ENCODE results near the gene CDKL4.
"Not testable (repeated sequence)": the region's sequence is repeated elsewhere in the genome, so short reads cannot be mapped to it uniquely, and the experiment has no call there.

CDKL4 gene

GRCh38 chr2:39150102-39150562 lies 93.6 kb downstream of the CDKL4 start:
- Mint-ChIP-seq H3K4me3 (no peak overlapping the region), H3K27ac (no peak overlapping the region)

GRCh38 chr2:39146630-39147029 lies 97.1 kb downstream of the CDKL4 start:
- H3K27me3 Mint-ChIP-seq: no peaks in the 10 kb centered on the region
- no peak overlapping the region for H3K27ac Mint-ChIP-seq
- no peaks in the 10 kb centered on the region for H3K9me3 Mint-ChIP-seq
- no peak overlapping the region for H3K4me3 Mint-ChIP-seq
- H3K36me3 Mint-ChIP-seq (ENCODE audit: low read depth): no peaks in the 10 kb centered on the region
- peaks cover 18% of the 10 kb centered on the region for H3K4me1 Mint-ChIP-seq (ENCODE audit: low read depth)

More at GRCh38 chr2:39150102-39150562, 93.6 kb downstream of the CDKL4 start:
- H3K36me3 Mint-ChIP-seq (ENCODE audit: low read depth): no peaks in the 10 kb centered on the region
- no peaks in the 10 kb centered on the region for H3K9me3 Mint-ChIP-seq
- no peaks in the 10 kb centered on the region for H3K27me3 Mint-ChIP-seq
- no peaks in the 10 kb centered on the region for H3K4me1 Mint-ChIP-seq (ENCODE audit: low read depth)

- no peaks in the 10 kb centered on the region for H3K36me3 Mint-ChIP-seq (ENCODE audit: low read depth)
- no peaks in the 10 kb centered on the region for H3K27me3 Mint-ChIP-seq
- H3K4me1 Mint-ChIP-seq (ENCODE audit: low read depth): peaks cover 24% of the 10 kb centered on the region
- no peak overlapping the region for H3K4me3 Mint-ChIP-seq
- H3K9me3 Mint-ChIP-seq: no peaks in the 10 kb centered on the region
- no peak overlapping the region for H3K27ac Mint-ChIP-seq
Measured at GRCh38 chr2:39145906-39146421, 97.8 kb downstream of the CDKL4 start.

- H3K4me1 Mint-ChIP-seq (ENCODE audit: low read depth): peaks cover 31% of the 10 kb centered on the region
Measured at GRCh38 chr2:39144416-39144815, 99.4 kb downstream of the CDKL4 start.

GRCh38 chr2:39142904-39143605 lies 100.7 kb downstream of the CDKL4 start:
- H3K36me3 Mint-ChIP-seq (ENCODE audit: low read depth): no peaks in the 10 kb centered on the region
- no peak overlapping the region for H3K27ac Mint-ChIP-seq
- H3K27me3 Mint-ChIP-seq: no peaks in the 10 kb centered on the region
- H3K4me3 Mint-ChIP-seq: no peak overlapping the region
- peaks cover 37% of the 10 kb centered on the region for H3K4me1 Mint-ChIP-seq (ENCODE audit: low read depth)
- H3K9me3 Mint-ChIP-seq: no peaks in the 10 kb centered on the region

More at GRCh38 chr2:39144416-39144815, 99.4 kb downstream of the CDKL4 start:
- Mint-ChIP-seq H3K27me3 (no peaks in the 10 kb centered on the region), H3K36me3 (ENCODE audit: low read depth) (no peaks in the 10 kb centered on the region), H3K4me3 (no peak overlapping the region), H3K9me3 (no peaks in the 10 kb centered on the region), H3K27ac (no peak overlapping the region)

- no peaks in the 10 kb centered on the region for H3K9me3 Mint-ChIP-seq
- H3K27ac Mint-ChIP-seq: peak overlapping the region; percentile 33
- peaks cover 42% of the 10 kb centered on the region for H3K4me1 Mint-ChIP-seq (ENCODE audit: low read depth)
- no peaks in the 10 kb centered on the region for H3K36me3 Mint-ChIP-seq (ENCODE audit: low read depth)
- H3K27me3 Mint-ChIP-seq: no peaks in the 10 kb centered on the region
- H3K4me3 Mint-ChIP-seq: no peak overlapping the region
Measured at GRCh38 chr2:39141334-39142271, 102.2 kb downstream of the CDKL4 start.

GRCh38 chr2:39140948-39141333 lies 102.8 kb downstream of the CDKL4 start:
- H3K4me1 Mint-ChIP-seq (ENCODE audit: low read depth): peaks cover 48% of the 10 kb centered on the region
- H3K4me3 Mint-ChIP-seq; H3K9me3 Mint-ChIP-seq; H3K27me3 Mint-ChIP-seq; H3K36me3 Mint-ChIP-seq (ENCODE audit: low read depth): not testable (repeated sequence)
- peak overlapping the region; percentile 33 for H3K27ac Mint-ChIP-seq

- Mint-ChIP-seq H3K4me3 (no peak overlapping the region), H3K36me3 (ENCODE audit: low read depth) (no peaks in the 10 kb centered on the region), H3K27ac (no peak overlapping the region), H3K9me3 (no peaks in the 10 kb centered on the region), H3K27me3 (no peaks in the 10 kb centered on the region), H3K4me1 (ENCODE audit: low read depth) (peaks cover 53% of the 10 kb centered on the region)
Measured at GRCh38 chr2:39140322-39140847, 103.4 kb downstream of the CDKL4 start.

GRCh38 chr2:39139511-39140237 lies 104.1 kb downstream of the CDKL4 start:
- no peaks in the 10 kb centered on the region for H3K27me3 Mint-ChIP-seq
- H3K4me3 Mint-ChIP-seq: no peak overlapping the region
- H3K4me1 Mint-ChIP-seq (ENCODE audit: low read depth): peaks cover 54% of the 10 kb centered on the region
- H3K36me3 Mint-ChIP-seq (ENCODE audit: low read depth): no peaks in the 10 kb centered on the region
- peak overlapping the region; percentile 20 for H3K27ac Mint-ChIP-seq
- H3K9me3 Mint-ChIP-seq: no peaks in the 10 kb centered on the region

- H3K4me3 Mint-ChIP-seq: no peak overlapping the region
- H3K4me1 Mint-ChIP-seq (ENCODE audit: low read depth): peaks cover 52% of the 10 kb centered on the region
- no peaks in the 10 kb centered on the region for H3K36me3 Mint-ChIP-seq (ENCODE audit: low read depth)
- no peak overlapping the region for H3K27ac Mint-ChIP-seq
- no peaks in the 10 kb centered on the region for H3K9me3 Mint-ChIP-seq
- H3K27me3 Mint-ChIP-seq: no peaks in the 10 kb centered on the region
Measured at GRCh38 chr2:39138837-39139211, 104.9 kb downstream of the CDKL4 start.

GRCh38 chr2:39138187-39138836 lies 105.5 kb downstream of the CDKL4 start:
- H3K4me1 Mint-ChIP-seq (ENCODE audit: low read depth): peaks cover 52% of the 10 kb centered on the region
- not testable (repeated sequence) for H3K9me3 Mint-ChIP-seq; H3K36me3 Mint-ChIP-seq (ENCODE audit: low read depth); H3K27me3 Mint-ChIP-seq; H3K4me3 Mint-ChIP-seq; H3K27ac Mint-ChIP-seq

- Mint-ChIP-seq H3K4me3 (no peak overlapping the region), H3K9me3 (no peaks in the 10 kb centered on the region), H3K27me3 (no peaks in the 10 kb centered on the region), H3K4me1 (ENCODE audit: low read depth) (peaks cover 48% of the 10 kb centered on the region), H3K36me3 (ENCODE audit: low read depth) (no peaks in the 10 kb centered on the region), H3K27ac (peak overlapping the region; percentile 19)
Measured at GRCh38 chr2:39136799-39137198, 107.0 kb downstream of the CDKL4 start.

- H3K4me3 Mint-ChIP-seq: peak overlapping the region; percentile 42
- peak overlapping the region; percentile 45 for H3K27ac Mint-ChIP-seq
- no peaks in the 10 kb centered on the region for H3K9me3 Mint-ChIP-seq
- H3K36me3 Mint-ChIP-seq (ENCODE audit: low read depth): no peaks in the 10 kb centered on the region
- H3K27me3 Mint-ChIP-seq: no peaks in the 10 kb centered on the region
- H3K4me1 Mint-ChIP-seq (ENCODE audit: low read depth): peaks cover 39% of the 10 kb centered on the region
Measured at GRCh38 chr2:39135690-39136259, 108.0 kb downstream of the CDKL4 start.
